HEK293 (cell line): Measurements from ENCODE around the gene ZNF816.
"Not testable (repeated sequence)": the region's sequence is repeated elsewhere in the genome, so short reads cannot be mapped to it uniquely, and the experiment has no call there.

Experiments used
- CTCF ChIA-PET: fragments of 350-600 bp; formaldehyde crosslinking; extraction: SDS; loops from one replicate; lab custom pipeline; 2021; ENCODE audit warnings: antibody characterized with exemption; lab: Yijun Ruan, JAX
- POLR2A ChIA-PET: fragments of 300-600 bp; formaldehyde crosslinking; extraction: SDS; loops from one replicate; lab custom pipeline; 2020; ENCODE audit warnings: antibody characterized with exemption, inconsistent platforms; lab: Yijun Ruan, JAX
- H3K27ac ChIP-seq: fragments of 200-500 bp; sonication (Bioruptor generic); 2 replicates; pipeline ENCODE4 v1.5.1; 2014; ENCODE audit warnings: low read depth, low read length, control low read depth, inconsistent platforms; ENCODE audit errors: extremely low read depth
- H3K36me3 ChIP-seq, 2 experiments: fragments of 200-500 bp in 1 of 2; sonication (Bioruptor generic) in 1 of 2; 1 replicate in 1 of 2; 2 replicates in 1 of 2; pipeline ENCODE4 v1.5.1; 2014 to 2017; ENCODE audit warnings: inconsistent platforms in 2 of 2, low read length in 2 of 2; ENCODE audit not compliant: control insufficient read depth in 2 of 2, insufficient read depth in 1 of 2
- H3K4me1 ChIP-seq: fragments of 200-500 bp; sonication (Bioruptor generic); 2 replicates; pipeline ENCODE4 v1.5.1; 2014; ENCODE audit warnings: mild to moderate bottlenecking, low read length, inconsistent platforms; ENCODE audit not compliant: control insufficient read depth, insufficient read depth
- H3K4me3 ChIP-seq: 2 replicates; pipeline ENCODE4 v1.5.1; 2011; ENCODE audit warnings: low read depth, mild to moderate bottlenecking, control low read depth, low read length, moderate library complexity
- H3K9me3 ChIP-seq: fragments of 200-500 bp; sonication (Bioruptor generic); 2 replicates; pipeline ENCODE4 v1.5.1; 2014; ENCODE audit warnings: low read depth, low read length, inconsistent platforms; ENCODE audit not compliant: control insufficient read depth, insufficient read depth
- GLI4 ChIP-seq: fragments of 450-650 bp; formaldehyde crosslinking; IDR thresholded peaks from 2 replicates; pipeline ENCODE4 v1.5.1; 2016; ENCODE audit warnings: missing biosample characterization, missing genetic modification characterization
- GLIS2 ChIP-seq: fragments of 450-650 bp; formaldehyde crosslinking; IDR thresholded peaks from 2 replicates; pipeline ENCODE4 v1.5.1; 2016; ENCODE audit warnings: missing biosample characterization, missing genetic modification characterization
- HOXC10 ChIP-seq: sonication (generic); formaldehyde crosslinking; IDR thresholded peaks from 2 replicates; pipeline ENCODE4 v1.8.1; 2023; ENCODE audit warnings: mild to moderate bottlenecking, missing genetic modification reagents
- PATZ1 ChIP-seq: fragments of 450-650 bp; formaldehyde crosslinking; IDR thresholded peaks from 2 replicates; pipeline ENCODE4 v1.5.1; 2016; ENCODE audit warnings: missing biosample characterization, missing genetic modification characterization
- PRDM1 ChIP-seq: fragments of 450-650 bp; formaldehyde crosslinking; IDR thresholded peaks from 2 replicates; pipeline ENCODE4; 2016; ENCODE audit warnings: missing biosample characterization, missing genetic modification characterization
- ZNF121 ChIP-seq: fragments of 450-650 bp; formaldehyde crosslinking; IDR thresholded peaks from 2 replicates; pipeline ENCODE4 v1.5.1; 2016; ENCODE audit warnings: missing biosample characterization, missing genetic modification characterization
- ZNF335 ChIP-seq: fragments of 450-650 bp; formaldehyde crosslinking; conservative IDR thresholded peaks from 2 replicates; pipeline ENCODE4 v1.5.1; 2016; ENCODE audit warnings: missing biosample characterization, missing genetic modification characterization
- ZNF366 ChIP-seq: fragments of 450-650 bp; formaldehyde crosslinking; conservative IDR thresholded peaks from 2 replicates; pipeline ENCODE4 v1.5.1; 2016; ENCODE audit warnings: missing biosample characterization, missing genetic modification characterization
- ZNF398 ChIP-seq: fragments of 450-650 bp; formaldehyde crosslinking; IDR thresholded peaks from 2 replicates; pipeline ENCODE4 v1.5.1; 2017; ENCODE audit warnings: missing biosample characterization, missing genetic modification characterization
- ZNF549 ChIP-seq: fragments of 450-650 bp; IDR thresholded peaks from 2 replicates; pipeline ENCODE4 v1.5.1; 2018; ENCODE audit warnings: missing biosample characterization, missing genetic modification characterization, mild to moderate bottlenecking, inconsistent platforms, moderate library complexity
- ZNF624 ChIP-seq: fragments of 450-650 bp; formaldehyde crosslinking; IDR thresholded peaks from 2 replicates; pipeline ENCODE4 v1.5.1; 2017; ENCODE audit warnings: missing biosample characterization, missing genetic modification characterization
- TF ChIP-seq, protein P1 (sequence below): fragments of 450-650 bp; formaldehyde crosslinking; IDR thresholded peaks from 2 replicates; pipeline ENCODE4 v1.5.1; 2016; ENCODE audit warnings: missing biosample characterization, missing genetic modification characterization

Gene ZNF816

DNA sequence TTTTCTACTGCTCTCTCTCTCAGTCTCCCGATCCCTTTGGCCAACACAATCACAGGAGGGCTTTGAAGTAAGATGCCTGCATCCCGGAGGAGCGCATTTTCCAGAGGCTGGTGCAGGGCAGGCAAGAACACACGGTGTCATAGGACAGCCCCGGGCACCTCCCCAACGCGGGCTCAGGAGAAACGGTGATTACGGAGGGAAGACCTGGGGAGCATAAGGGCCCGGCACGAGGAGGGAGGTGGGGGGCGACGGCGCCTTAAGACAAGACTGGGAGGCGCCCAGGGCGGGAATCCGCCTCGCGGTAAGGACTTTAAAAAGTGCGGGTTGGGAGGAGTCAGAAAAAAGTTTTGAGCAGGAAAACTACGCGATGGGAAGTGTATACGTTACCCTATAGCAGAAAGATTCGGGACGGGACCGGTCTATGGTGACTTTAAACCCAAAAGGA lies 20.7 kb downstream of the ZNF816 start (continued):
- peak; percentile 75 for TF ChIP-seq ZNF335 (tag by site-specific recombination)
- no peak for TF ChIP-seq GLI4 (tag by site-specific recombination)
- TF ChIP-seq ZNF624 (tag by site-specific recombination): no peak

- CTCF ChIA-PET, H3K27ac ChIP-seq, H3K36me3 ChIP-seq, H3K9me3 ChIP-seq, H3K4me1 ChIP-seq: not testable (repeated sequence)
- POLR2A ChIA-PET: interaction anchor here (0.6 to 0.7 kb wide), 2 partner anchors 12 to 44 kb away, joined by 4 to 5 read pairs; no protein-coding TSS in a partner anchor
- TF ChIP-seq ZNF398 (tag by site-specific recombination) (peak; percentile 19; the same call in 1 of the 2 replicates), PRDM1 (tag by site-specific recombination) (peak; percentile 55), ZNF366 (tag by site-specific recombination) (0 out of 2 replicates have a peak, but pooled peaks have one; percentile 33)
- H3K4me3 ChIP-seq: peak overlapping the region; percentile 86
These were observed 21.2 kb downstream of the ZNF816 start for GRCh38 chr19:52941523-52941922.

- ChIA-PET CTCF (interaction anchor here (0.6 kb wide), 1 partner anchor 10 kb away, joined by 3 read pairs; no protein-coding TSS in a partner anchor), POLR2A (interaction anchor here (0.6 to 1.3 kb wide), 2 partner anchors 11 to 17 kb away, joined by 3 to 5 read pairs; no protein-coding TSS in a partner anchor)
- H3K4me1 ChIP-seq, H3K27ac ChIP-seq, H3K9me3 ChIP-seq, H3K36me3 ChIP-seq, H3K4me3 ChIP-seq: not testable (repeated sequence)
- peak; percentile 32; the same call in 1 of the 2 replicates for TF ChIP-seq ZNF121 (tag by site-specific recombination)
These were observed 21.8 kb downstream of the ZNF816 start for GRCh38 chr19:52940905-52941304.

DNA sequence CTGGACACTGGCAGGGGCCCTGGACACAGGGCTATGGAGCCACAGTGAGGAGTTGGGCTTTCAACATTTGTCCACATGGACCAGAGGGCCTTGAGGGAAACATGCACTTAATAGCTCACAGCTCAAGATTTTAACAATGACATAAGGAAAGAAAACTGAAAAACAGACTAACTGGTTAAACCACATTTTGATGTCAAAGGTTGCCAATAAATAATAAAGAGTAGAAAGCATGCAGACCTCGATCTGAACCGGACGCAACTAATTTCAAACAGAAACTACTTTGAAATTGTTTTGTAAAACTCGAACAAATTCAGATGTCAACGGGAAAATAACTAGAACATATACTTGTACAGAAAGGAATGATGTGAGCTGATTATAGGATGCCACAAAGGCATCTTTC lies 23.9 kb downstream of the ZNF816 start:
- Histone ChIP-seq H3K36me3 (peaks cover 0 to 7% of the 10 kb centered on the region in 2 experiments; a peak in 1 of 3 replicates), H3K9me3 (no peaks in the 10 kb centered on the region; the same call in 1 of the 2 replicates)
- CTCF ChIA-PET: no interaction called here
- TF ChIP-seq GLIS2 (tag by site-specific recombination): no peak
- TF ChIP-seq, protein P1, sequence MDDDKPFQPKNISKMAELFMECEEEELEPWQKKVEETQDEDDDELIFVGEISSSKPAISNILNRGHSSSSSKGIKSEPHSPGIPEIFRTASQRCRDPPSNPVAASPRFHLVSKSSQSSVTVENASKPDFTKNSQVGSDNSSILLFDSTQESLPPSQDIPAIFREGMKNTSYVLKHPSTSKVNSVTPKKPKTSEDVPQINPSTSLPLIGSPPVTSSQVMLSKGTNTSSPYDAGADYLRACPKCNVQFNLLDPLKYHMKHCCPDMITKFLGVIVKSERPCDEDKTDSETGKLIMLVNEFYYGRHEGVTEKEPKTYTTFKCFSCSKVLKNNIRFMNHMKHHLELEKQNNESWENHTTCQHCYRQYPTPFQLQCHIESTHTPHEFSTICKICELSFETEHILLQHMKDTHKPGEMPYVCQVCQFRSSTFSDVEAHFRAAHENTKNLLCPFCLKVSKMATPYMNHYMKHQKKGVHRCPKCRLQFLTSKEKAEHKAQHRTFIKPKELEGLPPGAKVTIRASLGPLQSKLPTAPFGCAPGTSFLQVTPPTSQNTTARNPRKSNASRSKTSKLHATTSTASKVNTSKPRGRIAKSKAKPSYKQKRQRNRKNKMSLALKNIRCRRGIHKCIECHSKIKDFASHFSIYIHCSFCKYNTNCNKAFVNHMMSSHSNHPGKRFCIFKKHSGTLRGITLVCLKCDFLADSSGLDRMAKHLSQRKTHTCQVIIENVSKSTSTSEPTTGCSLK (tag by site-specific recombination): no peak
- TF ChIP-seq ZNF549 (tag by site-specific recombination): no peak
- TF ChIP-seq PATZ1 (tag by site-specific recombination): no peak
- TF ChIP-seq HOXC10 (CRISPR knock-in tag): no peak
- TF ChIP-seq, all 188 proteins: peak for 0
- Histone ChIP-seq H3K27ac (no peak overlapping the region), H3K4me1 (no peaks in the 10 kb centered on the region), H3K4me3 (no peak overlapping the region)
- POLR2A ChIA-PET: no interaction called here
